Measurements from ENCODE around the gene CTSO.
A peak's percentile ranks its signal among the peaks of the same experiment; 100 is the strongest.
"Not testable (repeated sequence)": the region's sequence is repeated elsewhere in the genome, so short reads cannot be mapped to it uniquely, and the experiment has no call there.

Gene CTSO

DNA sequence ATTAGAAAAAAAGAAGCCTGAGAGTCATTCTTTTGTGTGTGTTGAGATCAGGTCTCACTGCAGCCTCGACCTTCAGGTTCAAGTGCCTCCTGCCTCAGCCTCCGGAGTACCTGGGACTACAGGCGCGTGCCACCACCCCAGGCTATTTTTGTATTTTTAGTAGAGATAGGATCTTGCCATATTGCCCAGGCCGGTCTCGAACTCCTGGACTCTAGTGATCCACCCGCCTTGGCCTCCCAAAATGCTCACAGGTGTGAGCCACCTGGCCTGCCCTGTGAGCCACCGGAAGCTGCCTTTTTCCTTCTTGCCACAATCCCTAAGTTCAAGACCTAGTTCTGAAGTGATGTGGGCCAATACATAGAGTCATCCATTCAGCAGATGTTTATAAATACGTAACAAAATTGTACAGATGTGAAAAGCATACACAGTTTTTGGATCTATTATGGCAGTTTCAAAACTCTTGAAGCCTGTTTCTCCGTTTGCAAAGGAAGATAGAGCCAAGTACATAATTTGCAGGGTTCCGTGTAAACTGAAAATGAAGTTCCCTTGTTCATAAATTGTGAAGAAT lies 536 bp upstream of the CTSO start:
- no peak for DNase-seq

DNA sequence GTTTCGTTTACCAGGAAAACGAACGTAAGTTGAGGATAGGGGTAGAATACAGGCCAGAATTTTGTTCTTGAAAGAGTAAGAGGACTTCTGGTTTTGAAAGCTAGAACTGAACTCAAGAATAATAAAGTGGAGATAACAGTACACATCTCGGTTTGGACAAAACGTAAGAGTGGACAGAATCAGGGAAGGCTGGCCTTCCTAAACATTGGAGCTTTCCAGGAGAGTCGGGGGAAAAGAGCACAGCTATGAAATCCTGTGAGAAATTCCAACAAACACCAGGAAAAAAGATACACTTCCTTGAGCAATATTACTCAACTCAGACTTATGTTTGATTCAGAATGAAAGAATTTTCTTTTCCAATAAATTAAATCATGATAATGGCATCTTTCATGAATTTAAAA lies 1.2 kb downstream of the CTSO start:
- DNase-seq = no peak

DNA sequence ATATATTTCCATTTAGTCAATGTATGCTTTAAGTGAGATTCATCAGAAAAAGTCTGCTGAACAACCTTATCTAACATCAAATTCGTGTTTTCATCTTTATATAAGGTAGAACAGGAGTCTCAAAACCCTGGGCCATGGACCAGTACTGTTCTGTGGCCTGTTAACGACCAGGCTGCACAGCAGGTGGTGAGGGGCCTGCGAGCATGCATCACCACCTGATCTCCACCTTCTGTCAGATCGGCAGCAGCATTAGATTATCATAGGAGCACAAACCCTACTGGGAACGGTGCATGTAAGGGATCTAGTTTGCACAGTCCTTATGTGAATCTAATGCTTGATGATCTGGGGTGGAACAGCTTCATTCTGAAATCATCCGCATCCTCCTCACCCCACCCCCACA lies 3.2 kb downstream of the CTSO start:
- no peak for DNase-seq

DNA sequence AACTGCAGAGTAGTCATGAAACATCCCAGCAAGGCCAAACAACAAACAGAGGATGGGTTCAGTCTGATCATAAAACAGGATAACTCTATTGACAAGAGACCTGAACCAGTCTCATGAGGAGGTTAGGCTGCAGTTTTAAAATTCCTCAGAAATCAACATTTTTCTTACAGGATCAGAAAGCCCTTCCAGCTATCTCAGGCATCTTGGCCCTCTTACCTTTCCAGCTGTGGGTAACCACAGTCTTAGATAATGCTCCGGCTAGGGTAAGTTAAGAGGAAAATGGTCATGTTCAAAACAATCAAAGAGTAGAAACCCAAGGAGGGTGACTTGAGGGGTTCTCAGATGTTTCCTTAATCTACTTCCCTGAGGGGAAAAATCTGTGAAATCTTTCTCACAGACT lies 5.1 kb downstream of the CTSO start:
- no peak for DNase-seq

DNA sequence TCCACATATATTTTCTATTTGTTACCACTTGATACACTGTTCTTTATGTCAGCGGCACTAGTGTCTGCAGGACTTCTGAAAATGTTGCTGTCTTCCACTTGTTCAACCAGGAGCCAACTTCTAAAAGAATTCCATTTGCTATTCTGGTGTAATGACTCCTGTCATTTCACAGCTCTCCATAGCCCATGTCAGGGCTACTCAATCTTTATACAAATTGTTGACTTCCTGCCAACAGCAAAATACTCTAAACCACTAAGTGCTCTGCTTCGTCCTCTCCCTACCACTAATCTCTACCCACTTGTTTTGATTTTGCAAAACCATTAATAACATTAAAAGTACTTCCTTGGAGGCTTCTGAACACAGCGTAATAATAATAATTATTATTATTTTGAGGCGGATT lies 7.2 kb downstream of the CTSO start:
- no peak for DNase-seq

DNA sequence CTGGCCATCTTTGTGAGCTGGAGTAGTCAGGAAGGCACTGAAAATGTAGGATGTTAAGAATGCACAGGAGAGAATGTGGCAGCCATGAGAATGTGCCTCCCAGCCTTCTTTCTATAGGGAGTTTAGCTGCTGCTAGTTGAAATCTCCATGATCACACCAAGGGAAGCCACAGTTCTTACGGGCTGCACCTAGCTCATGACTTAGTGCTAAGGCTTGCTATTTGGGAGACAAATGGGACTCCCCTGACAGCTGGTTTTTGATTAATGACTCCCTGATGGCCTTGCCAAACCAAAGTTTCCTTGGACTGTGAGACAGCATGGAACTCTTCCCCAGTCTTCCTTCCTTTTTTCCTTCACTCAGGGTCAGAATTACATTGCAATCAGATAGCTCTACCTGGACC lies 9.2 kb downstream of the CTSO start:
- DNase-seq = no peak

GRCh38 chr4:155943605-155944291 lies 9.9 kb downstream of the CTSO start:
- no peak for DNase-seq

- no peak for DNase-seq
These were observed 11.8 kb downstream of the CTSO start for GRCh38 chr4:155941820-155942219.

- no peak for DNase-seq
These were observed 12.4 kb downstream of the CTSO start for GRCh38 chr4:155941085-155941790.

DNA sequence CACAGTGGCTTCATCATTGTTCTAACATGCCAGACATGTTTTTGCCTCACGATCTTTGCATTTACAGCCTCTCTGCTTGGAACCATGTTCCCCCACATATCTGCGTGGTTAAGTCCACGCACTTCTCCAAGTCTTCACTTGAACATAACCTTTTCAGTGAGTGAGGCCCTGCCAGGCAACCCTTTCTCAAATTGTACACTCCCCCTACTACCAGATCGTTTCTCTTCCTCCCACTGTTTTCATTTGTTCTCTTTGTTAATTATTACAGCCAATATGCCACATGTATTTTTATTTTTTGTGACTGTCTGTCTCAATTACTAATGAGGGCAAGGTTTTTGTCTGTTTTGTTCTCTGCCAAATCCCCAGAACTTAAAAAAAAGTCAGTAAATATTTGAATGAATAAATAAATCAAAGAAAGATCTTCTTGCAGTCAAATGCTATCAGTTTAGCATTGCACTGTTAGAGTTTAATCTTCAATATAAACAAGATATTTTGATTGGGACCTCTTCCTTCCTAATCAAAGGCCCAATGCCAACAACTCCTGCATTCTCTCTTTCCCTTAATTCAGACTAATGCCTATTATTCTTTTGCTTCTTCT lies 18.2 kb downstream of the CTSO start:
- DNase-seq = no peak

GRCh38 chr4:155934634-155935033 lies 19.0 kb downstream of the CTSO start:
- not testable (repeated sequence) for DNase-seq

DNA sequence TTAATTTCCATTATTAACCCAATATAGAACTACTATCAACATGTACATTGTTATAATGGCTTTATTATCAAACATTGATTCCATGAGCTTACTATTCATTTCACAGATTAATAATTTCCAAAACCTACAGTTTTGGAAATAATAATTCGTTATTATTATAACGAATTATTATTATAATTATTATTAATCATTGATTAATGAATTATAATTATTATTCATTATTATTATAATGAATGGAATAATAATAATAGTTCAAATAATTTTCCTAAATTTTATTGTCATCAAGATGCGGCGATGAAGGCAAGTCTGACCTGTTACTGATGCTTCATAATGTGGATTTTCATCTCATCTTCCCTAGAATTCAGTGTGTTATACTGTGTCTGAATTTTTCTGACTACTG lies 22.0 kb downstream of the CTSO start:
- no peak for DNase-seq

DNA sequence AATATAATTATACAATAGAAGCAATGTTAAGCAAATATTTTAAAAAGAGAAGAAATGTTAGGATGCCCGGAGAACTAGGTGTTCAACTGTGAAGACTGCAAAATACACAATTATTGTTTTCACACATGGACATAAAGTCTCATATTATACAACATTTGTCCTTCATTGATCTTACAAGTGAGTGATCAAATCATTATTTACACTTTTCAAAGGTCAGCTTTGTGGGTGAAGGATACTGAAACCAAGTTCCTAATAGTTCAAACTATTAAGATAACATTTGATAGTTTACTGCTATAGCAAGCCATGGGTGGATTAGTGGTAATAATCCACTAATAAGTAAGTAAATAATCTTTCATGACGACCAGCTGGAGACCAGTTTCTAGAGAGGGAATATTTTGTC lies 23.3 kb downstream of the CTSO start:
- DNase-seq = no peak

DNA sequence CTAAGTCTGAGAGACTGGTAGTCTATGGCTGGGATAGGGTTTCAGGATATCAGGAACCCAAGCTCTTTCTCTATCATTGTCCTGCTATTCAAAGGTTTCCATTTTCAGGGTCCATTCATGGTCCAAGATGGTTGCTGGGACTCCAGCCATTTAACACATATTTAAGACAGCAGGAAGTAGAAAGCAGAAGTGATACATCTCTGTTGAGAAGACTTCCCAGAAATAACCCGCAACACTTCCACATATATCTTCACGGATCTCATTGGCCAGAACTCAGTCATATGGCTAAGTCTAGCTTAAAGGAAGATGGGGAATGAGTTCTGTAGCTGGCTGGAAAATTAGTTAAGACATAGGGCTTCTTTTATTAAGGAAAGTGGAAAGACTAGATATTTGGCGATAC lies 23.8 kb downstream of the CTSO start:
- DNase-seq = no peak

GRCh38 chr4:155924637-155925036 lies 29.0 kb downstream of the CTSO start:
- no peak for DNase-seq

DNA sequence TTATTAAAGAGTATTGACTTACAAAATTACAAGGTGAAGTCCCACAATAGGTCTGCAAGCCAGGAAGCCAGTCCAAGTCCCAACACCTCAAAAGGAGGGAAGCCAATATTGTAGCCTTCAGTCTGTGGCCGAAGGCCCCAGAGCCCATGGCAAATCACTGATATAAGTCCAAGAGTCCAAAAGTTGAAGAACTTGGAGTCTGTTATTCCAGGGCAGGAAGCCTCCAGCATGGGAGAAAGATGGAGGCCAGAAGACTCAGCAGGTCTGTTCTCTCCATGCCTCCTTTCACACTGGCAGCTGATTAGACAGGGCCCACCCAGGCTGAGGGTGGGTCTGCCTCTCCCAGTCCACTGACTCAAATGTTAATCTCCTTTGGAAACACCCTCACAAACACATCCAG lies 32.1 kb downstream of the CTSO start:
- no peak for DNase-seq

DNA sequence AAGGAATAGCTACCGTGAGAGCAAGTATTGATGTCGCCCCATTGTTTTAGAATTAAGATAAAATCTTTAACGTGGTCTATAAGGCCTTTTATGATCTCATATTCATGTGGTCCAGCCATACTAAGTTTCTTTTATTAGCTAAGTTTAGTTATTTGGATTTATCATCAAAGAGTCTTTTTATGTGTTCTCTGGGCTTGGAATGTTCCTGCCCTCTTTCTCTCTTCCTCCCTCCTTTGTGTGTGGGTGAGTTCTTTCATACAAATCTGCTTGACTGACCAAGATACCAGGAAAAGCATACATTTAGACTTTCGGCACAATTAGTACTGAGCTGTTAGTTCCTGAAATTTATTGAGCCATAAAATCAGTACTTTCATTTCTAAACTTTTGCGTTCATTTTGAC lies 38.9 kb downstream of the CTSO start:
- no peak for DNase-seq

DNA sequence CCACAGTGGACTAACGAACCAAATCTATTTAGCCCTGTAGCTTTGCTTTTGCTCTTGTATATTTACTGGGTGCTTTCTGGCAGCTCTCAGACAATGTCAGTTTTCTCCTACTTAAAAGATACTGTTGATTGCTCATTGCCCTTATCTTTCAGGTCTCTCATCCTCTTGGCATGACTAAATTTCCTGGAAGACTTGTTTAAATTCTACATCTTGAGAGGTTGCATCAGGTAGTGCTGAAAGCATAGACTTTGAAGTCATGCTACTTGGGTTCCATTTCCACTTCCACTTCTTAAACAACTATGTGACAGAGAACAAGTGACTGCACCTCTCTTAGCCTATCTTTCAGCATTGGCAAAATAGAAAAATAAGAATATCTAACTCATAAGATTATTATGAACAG lies 41.8 kb downstream of the CTSO start:
- DNase-seq = no peak

DNA sequence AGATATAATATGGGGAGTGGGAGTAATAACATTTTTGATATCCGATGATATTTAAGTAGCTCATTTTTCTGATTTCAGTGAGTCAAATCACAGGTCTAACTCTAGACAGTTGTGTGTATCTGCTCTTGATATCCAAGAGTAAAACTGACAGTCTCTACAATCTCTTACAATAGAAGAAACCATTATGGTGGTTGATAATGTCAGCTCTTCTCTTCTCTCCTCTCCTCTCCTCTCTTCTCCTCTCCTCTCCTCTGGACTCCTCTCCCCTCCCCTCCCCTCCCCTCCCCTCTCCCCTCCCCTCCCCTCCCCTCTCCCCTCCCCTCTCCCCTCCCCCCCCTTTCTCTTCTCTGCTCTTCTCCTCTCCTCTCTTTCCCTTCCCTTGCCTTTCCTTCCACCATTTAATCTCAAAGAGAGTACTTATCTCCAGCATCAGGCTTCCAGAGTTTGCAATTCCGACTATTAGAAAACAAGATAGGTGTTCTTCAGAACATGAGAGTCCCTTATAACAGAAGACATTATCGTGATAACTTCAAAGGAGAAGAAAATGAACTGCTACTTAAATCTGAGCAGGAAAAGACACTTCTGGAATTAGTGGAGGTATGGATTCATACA lies 43.9 kb downstream of the CTSO start:
- DNase-seq = no peak

DNA sequence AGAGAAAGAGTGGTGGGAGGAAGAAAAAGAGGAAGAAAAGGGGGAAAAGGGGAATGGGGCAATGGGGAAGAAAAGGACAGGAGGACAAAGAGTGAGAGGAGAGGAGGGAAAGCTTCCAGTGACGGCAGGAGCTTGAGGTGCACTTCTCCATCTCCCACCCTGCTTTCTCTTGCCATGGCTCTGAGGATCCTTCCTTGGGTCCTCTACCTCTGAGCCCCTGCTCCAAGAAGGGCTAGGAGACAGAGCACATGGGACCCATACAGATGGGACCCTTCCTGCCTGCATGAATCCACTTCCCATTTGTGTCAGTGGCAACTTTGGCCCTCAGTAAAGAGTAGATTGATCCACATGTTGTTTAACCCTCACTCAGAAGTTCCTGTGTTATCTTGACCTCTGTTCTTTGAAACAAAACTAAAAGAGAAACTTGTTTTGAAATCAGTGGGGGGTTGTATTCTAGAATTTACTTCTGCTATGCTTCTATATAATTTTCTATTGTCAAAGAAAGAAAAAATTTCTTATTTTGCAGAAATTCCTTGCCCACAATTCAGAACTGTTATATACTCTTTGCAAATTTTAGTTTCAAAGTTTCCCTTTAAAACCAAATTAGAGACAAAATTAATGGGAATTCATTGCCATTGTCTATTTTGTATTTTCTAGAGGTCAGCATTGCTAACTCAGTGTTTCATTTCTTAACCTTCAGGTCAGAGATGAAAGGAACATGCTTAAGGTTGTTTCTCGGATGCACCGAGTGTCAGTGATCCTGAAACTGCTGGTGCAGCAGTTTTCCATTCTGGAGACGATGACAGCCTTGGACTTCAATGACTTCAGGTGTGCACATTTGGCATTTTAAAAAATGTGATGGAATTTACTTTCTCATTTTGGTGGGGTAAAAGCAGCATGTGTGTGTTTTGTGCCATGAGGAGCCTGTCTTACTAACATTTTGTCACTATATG lies 45.2 kb downstream of the CTSO start:
- no peak for DNase-seq

DNA sequence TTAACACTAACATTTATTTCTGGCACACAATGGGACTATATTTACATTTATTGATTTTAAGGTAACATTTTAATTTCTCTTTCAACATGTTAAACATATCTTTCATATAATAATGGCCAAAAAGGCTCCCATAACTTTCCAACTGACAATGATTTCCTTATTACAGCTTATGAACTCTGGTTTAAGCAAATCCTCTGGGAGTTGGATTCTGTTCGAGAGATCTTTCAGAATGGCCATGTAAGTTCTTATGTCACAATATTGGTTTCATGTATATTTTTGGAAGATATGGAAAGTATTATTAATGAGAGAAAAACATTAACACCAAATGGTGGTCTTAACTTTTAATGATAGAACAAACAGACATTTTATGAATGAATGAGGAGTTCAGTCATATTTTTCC lies 46.1 kb downstream of the CTSO start:
- DNase-seq = no peak

GRCh38 chr4:155906554-155907247 lies 47.0 kb downstream of the CTSO start:
- peak; percentile 11 for DNase-seq

Measured in NCI-H2107 (cell line).